Measurements from ENCODE around the gene BCL2.
A peak's percentile ranks its signal among the peaks of the same experiment; 100 is the strongest.

The BCL2 gene

GRCh38 chr18:63073481-63073880 lies 246.1 kb downstream of the BCL2 start:
- TF ChIP-seq, protein P1, sequence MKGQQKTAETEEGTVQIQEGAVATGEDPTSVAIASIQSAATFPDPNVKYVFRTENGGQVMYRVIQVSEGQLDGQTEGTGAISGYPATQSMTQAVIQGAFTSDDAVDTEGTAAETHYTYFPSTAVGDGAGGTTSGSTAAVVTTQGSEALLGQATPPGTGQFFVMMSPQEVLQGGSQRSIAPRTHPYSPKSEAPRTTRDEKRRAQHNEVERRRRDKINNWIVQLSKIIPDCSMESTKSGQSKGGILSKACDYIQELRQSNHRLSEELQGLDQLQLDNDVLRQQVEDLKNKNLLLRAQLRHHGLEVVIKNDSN (IDR thresholded peaks at IDR 0.05) = no peak
- TF ChIP-seq RAD21 (IDR thresholded peaks at IDR 0.05; ENCODE audit: low read depth) = peak; percentile 23; the same call in 1 of the 2 replicates

All from Ishikawa (cell line).